Activated CD4-positive, alpha-beta T cell treated with anti-CD3 and anti-CD28 coated beads, Interleukin-10, Interleukin-2, amounts not matched to agents 100 ng/mL and 50 ng/mL, durations not matched to agents 16 hours and 8 hours (primary cell): ENCODE data around the gene ZFAND5.

ENCODE experiments used
- DNase-seq: peaks from one replicate; pipeline ENCODE4 v3.0.0-alpha.2; 2020

Gene ZFAND5, protein sequence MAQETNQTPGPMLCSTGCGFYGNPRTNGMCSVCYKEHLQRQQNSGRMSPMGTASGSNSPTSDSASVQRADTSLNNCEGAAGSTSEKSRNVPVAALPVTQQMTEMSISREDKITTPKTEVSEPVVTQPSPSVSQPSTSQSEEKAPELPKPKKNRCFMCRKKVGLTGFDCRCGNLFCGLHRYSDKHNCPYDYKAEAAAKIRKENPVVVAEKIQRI

DNA sequence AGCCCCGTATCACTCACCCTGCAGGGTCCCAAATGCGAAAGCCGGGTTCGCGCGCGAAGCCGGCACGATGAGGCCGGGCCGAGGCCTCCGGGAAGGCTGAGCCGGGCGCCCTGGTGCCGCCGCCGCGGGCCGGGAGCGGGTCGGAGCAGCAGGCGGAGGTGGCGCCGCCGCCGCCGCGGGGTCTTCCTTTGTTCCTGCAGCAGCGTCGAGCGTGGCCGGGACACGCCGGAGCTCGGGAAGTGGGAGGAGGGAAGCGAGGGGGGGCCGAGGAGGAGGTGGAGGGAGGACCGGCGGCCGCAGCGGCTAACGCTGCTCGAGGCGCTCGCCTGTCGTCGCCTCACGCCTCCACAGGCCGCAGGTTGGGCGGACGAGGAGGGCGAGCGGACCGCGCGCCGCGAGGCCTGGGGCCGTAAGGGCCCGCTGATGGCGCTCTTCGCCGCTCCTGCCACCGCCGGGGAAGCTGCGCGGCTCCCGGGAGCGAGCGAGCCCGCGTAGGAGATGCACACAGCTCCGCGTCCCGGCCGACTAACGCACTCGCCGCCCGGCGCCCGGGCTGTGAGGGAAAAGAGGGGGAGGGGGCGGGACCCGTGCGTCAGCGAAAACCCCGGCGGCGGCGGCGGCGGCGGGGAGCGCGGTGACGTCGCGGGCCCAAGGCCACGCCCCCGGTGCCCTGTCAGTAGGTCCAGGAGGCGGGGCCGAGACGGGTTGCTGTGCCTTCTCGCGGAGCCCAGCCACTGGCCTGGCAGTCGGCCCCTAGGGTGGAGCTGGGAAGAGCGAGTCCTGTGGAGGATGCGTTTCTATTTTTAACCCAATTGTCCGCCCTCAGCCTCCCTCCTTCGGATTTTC, at the start of gene ZFAND5:
Gene ZFAND5, minus strand, starts transcription at position 530 of the 846 bp plus-strand sequence. CDS start 4,430 bp downstream, outside the sequence.
- peak; percentile 96 for DNase-seq

DNA sequence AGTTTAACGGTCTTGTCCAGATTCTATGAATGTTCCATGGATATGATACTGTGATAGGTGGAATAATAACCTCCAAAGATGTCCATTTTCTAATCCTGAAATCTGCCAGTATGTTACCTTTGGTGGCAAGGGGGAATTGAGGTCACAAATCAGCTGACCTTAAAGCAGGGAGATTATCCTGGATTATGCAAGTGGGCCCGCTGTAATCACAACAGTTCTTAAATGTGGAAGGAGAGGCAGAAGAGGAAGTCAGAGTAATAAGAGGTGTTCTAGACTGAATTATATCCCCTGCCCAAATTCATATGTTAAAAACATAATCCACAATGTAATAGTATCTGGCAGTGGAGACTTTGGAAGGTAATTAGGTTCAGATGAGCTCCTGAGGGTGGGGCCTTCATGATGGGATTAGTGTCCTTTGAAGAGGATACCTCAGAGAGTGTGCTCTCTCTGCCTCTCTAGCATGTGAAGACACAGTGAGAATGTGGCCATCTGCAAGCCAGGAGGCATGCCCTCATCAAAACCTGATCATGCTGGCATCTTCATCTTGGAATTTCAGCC, 47.6 kb upstream of the ZFAND5 start:
- DNase-seq, result no peak

DNA sequence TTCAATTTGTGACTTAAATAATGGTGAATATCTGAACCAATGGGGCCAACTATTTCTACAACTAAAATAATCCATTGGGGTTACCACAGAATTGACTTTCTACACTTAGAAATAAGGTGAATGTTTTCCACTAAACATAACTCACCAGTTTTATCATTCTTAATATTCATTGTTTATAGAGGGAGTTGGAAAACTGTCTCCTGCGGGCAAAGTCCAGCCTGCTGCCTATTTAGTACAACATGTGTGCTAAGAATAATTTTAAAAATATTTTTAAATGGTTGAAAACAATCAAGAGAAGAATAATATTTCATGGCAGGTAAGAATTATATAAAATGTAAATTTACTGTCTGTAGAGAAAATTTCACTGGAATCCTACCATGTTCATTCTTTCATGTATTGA, 45.2 kb upstream of the ZFAND5 start:
- DNase-seq, result no peak

DNA sequence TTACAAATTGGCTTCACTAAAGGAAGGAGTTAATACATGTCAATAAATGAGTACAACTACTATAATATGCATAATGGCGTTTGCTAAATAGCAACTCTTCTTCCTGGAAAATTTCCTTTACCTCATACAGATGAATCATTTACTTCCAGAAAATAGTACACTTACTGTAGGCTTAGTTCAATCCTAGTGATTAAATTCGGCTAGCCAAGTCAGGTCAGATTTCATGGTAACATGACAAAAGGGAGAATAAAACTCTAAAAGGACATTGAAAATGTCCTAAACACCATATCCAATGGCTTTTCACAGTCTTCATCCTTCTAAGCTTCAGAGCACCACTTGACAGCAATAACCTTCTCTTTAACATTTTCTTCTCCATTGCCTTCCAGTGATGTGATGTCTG, 42.1 kb upstream of the ZFAND5 start:
- DNase-seq, result no peak

DNA sequence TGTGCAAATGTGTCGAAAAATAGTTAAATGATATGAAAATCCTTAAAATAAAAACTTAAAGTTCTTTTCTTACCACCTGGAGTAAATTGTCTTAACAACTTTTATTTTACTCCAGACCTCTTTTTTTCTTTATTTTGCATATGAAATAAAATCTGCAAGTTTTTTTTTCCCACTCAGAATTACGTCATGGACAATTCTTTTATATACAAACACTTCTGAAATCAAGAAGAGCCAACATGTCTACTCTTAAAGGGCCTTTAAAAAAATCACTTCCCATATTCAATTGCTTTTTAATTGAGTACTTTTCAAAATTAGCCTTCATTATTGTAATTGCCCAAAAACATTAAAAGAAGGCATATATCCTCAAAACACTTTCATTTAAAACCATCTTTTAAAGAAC, 37.7 kb upstream of the ZFAND5 start:
- no peak for DNase-seq

DNA sequence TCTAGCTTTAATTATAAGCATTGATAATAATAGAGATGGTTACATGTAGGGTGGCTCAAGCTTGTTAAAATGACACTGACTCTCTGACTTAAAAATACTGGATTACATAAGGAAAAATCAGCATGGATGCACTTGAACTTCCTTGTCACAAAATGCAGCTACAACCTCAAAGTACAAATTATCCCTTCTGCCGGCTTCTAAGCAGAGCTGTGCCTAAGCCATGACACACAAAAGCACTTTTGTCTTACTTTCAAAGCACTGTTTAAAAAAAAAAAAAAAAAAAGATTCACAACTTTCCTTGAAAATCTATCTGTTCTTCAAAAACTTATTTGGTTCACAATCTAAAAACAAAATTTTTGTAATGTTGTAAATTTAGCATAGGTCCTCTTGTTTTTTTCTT, 36.4 kb upstream of the ZFAND5 start:
- DNase-seq, result no peak

DNA sequence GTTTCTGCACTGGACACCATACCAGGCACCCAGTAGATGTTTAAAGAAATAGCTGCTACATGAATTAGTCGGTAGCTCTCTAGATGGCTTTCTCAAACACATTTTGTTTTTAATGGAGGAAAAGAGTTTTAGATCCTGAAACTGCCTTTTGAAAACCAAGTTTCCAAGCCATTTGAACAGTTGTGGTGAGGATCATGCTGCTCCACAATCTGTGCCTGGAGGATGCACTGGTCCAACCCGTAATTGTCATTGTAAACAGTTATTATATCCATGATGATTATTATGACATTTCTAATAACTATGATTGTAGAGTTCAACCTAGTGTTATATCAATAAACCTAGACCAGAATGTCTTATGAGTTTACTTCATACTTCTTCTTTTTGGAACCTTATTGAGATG, 35.9 kb upstream of the ZFAND5 start:
- DNase-seq, result no peak

DNA sequence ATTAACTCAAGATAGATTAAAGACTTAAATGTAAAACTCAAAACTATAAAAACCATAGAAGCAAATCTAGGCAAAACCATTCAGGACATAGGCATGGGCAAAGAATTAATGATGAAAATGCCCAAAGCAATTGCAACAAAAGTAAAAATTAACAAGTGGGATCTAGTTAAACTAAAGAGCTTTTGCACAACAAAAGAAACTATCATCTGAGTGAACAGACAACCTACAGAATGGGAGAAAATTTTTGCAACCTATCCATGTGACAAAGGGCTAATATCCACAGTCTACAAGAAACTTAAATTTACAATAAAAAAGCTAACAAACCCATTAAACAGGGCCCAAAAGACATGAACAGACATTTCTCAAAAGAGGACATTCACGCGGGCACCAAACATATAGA, 34.4 kb upstream of the ZFAND5 start:
- no peak for DNase-seq

DNA sequence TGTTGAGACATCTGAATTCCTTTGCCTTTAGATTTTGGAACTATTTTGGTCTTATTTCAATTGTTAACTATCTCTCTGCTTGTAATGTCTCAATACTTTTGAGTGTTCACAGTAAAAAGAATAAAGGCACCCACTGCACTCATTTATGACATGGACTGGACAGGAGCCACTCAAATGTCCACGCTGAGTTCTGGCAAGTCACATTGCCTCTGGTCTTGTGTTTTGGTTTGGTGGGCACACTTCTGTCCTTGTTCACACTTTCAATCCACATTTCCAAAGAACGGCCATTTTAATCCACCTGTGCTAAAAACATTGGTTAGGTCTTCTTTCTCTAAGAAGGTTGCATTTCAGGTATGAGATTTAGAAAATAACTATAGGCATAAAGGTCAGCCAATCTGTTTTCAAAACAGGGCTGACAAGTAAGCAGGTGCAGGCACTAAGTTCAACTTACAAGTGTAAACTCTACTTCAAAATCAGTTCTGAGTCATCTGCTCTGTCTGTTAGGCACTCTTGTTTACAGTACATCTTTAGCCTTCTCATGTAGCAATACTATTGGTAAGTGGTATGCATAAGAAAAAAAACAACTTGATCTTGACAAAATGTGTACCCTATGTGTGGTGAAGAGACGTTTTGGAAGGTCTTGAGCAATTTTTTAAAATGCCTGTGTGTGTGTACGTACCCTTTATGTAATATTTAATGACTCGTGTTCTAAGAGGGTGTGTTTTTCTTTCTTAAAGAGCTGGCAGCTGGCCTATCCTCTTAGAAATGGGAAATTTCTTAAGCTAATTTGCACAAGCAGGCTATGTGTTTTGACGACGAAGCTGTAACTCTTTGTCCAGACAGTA, 31.5 kb upstream of the ZFAND5 start:
- DNase-seq, result peak; percentile 16

DNA sequence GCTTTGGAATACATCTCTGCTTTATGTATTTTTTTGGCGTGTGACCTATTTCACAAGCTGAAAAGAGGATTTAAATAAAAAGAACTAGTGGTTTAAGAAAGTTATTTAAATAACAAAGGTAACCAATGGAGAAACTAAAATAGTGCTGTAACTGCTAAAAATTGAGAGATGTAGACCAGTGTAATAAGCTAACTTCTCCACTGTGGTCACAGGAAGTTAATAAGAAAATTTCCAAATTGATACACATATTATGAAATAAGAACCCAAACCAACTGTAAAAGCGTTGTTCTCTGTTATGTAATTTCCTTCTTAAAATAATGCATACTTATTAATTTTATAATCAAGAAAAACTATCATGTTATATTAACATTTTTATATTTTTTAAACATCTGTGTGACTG, 29.1 kb upstream of the ZFAND5 start:
- DNase-seq, result no peak

DNA sequence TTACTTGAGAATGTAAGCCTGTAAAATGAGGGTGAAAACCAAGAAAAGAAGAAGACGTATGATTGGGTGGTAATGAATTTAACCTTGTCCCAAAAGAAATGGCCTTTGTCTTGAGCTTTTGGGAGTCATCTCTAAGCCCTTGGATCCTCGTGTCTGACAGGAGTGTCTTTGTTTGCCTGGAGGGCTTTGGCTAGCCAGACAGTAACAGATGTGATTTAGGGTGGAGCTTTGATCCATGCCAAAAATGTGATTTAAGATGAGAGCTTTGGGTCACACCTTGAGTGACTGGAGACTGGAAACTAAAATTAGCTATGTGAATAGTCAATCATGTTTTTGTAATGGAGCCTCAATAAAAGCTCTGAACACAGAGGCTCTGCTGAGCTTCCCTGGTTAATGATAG, 25.9 kb upstream of the ZFAND5 start:
- DNase-seq, result no peak

DNA sequence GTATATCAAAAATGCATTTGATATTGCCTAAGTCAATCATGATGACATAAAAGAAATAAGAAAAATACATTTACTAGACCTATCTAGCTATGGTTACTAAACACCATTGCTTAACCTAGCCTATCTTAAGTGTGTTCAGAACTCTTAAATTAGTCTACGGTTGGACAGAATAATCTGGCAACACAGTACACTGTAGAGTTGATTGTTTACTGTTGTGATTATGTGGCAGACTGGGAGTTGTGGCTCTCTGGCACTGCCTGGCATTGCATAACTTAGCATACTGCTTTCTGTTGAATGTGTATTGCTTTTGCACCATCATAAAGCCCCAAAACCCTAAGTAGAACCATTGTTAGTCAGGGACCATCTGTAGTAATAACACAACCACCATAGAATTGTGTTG, 21.2 kb upstream of the ZFAND5 start:
- no peak for DNase-seq

DNA sequence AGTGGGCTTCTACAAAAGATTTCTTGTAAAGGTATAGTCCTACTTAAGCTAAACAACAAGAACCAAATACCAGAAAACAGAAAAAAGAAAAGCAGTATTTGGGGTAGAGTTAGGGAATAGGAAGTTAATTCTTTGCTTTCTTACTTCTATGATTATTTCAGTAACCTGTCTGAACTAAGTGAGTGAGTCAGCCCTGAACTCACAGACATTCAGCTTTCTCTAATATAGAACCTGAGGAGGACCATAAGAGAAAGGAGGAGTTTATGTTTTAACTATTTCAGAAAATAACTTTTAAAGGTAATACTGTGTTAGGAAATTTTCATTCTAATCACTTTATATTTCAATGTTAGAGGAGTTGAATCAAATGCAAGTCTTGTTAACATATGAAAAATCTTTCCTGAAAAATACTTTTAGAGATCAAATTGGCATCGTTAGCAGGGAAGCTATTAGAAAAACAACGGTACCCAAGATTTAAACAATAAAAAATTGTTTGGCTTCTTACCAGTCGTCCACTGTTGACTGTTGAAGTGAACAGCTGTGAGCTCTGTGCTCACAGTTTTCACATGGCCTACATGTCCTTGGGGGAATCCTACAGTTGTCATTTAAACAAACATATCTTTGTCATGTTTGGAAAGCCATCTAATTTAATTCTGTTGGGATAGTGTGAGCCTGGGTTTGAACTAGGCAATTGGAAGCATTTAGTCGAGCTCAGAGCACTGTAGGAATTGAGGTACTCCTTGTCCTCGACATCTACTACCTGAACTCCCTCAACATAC, 19.9 kb upstream of the ZFAND5 start:
- no peak for DNase-seq

DNA sequence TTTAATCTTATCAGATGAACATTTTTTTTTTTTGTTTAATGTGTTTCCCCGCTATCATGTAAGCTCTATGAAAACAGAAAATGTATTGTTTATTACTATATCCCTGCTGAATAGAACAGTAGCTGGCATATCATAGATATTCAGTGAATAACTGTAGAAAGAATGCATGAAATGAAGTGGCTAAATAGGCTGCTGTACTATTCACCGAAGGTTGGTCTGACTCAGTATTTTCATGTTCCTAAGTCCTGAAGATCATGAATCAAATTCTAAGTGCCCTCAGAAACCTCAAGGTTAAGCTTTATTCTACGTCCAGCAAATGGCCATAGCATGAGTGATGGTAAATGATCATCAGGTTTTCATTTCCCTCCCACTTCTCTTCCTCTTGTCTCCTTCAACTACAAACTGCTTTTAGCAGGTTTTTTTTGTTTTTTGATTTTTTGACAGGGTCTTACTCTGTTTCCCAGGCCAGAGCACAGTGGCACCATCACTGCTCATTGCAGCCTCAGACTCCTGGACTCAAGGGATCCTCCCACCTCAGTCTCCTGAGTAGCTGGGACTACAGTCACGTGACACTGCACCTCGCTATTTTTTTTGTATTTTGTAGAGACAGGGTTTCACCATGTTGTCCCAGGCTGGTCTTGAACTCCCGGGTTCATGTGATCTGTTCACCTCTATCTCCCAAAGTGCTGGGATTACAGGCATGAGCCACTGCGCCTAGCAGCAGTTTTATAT, 19.1 kb upstream of the ZFAND5 start:
- no peak for DNase-seq

DNA sequence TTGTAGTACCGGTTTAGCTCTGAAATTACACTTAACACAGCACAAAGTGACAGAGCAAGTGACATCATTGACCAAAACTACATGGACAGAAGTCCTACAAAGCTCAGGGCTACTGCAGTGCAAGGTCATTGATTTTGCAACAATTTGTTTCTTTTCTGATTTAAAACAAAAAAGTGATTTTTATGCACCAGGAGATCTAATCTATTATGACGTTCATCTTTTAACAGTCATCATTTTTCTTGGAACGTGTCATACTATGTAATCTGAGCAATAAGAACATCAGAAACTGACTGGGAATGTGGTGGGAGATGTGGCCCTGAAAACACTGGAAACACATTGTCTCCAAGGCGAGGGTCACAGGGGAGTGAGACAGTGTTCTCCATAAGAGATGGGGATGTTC, 17.4 kb upstream of the ZFAND5 start:
- DNase-seq, result no peak

DNA sequence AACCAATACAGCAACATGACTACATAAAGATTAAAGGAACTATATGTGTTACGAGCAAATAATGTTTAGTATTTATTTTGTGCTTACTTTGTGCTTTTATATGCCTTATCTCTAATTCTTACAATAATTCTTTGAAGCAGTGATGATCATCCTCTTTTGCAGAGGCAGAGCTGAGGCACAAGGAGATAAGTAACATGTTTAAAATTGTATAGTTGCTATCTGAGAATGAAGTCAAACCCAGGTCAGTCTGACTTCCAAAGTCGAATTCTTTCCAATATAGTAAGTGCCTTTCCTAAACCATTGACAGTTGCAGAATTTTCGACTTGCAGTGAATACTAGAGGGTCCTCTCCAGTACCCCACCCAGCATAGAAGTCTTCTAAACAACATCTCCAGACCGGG, 12.0 kb upstream of the ZFAND5 start:
- no peak for DNase-seq

DNA sequence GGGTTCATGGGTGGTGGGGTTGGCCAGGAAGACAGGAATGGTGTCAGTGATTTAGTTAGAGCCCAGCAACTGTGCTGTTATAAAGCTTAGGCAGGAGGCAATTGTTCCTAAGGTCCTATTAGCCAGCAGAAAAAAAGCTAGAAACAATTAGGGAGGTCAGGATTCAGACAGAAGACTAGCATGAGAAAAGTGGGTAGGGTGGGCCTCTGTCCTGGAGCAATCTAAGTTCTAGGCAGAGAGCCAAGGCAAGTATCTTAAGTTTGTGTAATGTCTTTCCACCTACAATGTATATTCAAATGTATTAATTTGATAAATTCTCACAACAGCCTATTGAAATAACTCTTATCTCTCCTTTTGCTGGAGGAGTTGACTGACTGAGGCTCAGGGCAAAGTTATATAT, 6.1 kb upstream of the ZFAND5 start:
- DNase-seq, result no peak

DNA sequence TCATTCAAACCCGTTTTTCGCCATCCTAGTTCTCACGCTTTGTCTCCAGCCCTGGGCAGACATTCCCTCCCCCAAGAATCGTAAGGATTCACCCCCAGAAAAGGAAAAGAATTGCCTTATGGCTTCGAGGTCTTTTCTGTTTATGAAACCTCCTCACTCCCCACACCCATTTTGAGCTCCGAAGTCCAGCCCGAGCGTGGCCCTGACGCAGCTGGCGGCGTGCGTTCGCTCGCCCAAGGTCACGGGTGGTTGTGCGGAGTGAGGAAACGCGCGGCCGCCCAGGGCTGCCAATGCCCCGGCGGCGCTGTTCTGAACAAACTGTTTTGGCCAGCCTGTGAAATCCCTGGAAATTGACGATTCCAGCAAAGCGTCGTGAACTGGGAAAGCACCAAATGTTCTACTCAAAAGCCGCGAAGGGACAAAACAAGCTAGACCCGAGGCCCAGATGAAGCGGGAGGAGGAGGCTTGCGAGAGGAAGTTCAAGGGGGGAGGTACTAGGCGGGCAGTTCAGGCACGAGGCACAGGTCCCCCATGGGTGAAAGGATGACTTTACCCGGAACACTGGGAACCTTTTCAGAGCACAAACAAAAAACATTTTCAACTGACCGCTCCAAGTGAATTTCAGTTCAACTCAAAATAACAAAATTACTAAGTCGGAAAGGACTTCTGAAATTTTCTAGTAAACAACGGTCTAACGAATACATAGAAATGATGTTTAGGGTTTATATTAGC, 683 bp upstream of the ZFAND5 start:
- DNase-seq, result peak; percentile 78

DNA sequence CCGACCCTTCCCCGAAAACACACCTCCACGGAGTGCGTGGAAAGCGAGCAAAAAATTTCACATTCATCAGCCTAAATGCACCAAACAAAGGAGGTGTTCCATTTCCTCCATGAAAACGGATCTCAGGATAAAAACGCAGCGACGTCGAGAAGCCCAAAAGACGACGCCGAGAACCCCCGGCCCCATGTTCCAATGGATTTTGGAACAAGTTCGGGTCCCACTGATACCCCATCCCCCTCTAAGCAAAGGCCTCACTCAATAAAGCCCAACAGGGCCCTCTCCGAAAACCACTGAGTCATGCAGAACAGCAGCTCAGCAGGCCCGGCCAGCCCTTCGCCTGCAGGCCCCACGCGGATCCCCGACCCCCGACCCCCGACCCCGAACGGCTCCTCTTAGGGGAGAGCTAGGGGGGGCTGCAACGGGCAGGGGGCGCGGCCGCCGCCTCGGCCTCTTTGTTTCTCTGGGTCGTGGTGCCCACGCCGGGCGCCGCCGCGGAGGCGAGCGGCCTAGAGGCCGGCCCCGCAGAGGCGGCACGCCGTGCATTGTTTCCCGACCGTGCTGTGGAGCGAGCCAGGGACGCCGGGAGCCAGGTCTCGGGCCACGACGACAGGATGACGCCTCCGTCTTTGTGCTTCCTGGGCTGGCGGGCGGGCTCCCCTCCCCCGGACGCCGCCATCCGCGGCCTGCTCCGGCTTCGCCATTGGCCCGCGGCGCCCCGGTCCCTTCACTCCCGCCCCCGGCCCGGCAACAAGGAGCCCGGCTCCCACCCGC, 915 bp downstream of the ZFAND5 start:
- DNase-seq, result peak; percentile 75

DNA sequence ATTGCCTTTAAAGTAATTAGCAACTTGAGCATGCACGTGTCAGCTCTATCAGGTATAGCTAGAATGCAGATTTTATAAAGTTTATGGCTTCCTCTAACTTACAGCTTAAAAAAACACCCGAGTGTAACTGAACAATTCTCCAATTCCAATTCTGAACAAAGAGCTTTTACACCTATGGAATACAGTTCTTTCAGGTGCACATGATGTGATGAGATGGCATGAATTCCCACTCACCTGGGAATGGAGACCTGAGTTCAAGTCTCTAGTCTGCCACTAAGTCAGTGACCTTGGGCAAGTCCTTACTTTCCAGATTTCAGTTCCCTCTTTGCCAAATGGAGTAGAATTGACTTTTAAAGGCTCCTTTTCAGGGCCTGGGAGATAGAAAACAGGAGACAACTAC, 1.8 kb downstream of the ZFAND5 start:
- no peak for DNase-seq
